HUES6 (cell line): ENCODE results near the gene NTS.

Source experiments
- H3K27ac ChIP-seq: 2 replicates; pipeline ENCODE4 v1.7.0; 2013; ENCODE audit warnings: low read depth, mild to moderate bottlenecking, low read length, inconsistent platforms
- H3K27me3 ChIP-seq: 2 replicates; pipeline ENCODE4 v1.6.1; 2013; ENCODE audit warnings: low read length; ENCODE audit not compliant: control insufficient read depth, insufficient read depth
- H3K36me3 ChIP-seq: 2 replicates; pipeline ENCODE4 v1.6.1; 2013; ENCODE audit warnings: low read length; ENCODE audit not compliant: control insufficient read depth, insufficient read depth
- H3K4me1 ChIP-seq: 2 replicates; pipeline ENCODE4 v1.6.1; 2013; ENCODE audit warnings: low read length; ENCODE audit not compliant: control insufficient read depth, insufficient read depth
- H3K4me3 ChIP-seq: 2 replicates; pipeline ENCODE4 v1.5.1; 2013; ENCODE audit warnings: low read depth, low read length
- H3K9ac ChIP-seq: one replicate; pipeline ENCODE4 v1.6.1; 2013; ENCODE audit warnings: mild to moderate bottlenecking, low read length
- H3K9me3 ChIP-seq: 2 replicates; pipeline ENCODE4 v1.6.1; 2013; ENCODE audit warnings: low read depth, low read length; ENCODE audit not compliant: control insufficient read depth, insufficient read depth

NTS gene

GRCh38 chr12:85923767-85924331 lies 49.8 kb downstream of the NTS start:
- Histone ChIP-seq H3K27me3 (no peaks in the 10 kb centered on the region), H3K27ac (peak overlapping the region; percentile 61; the same call in 1 of the 2 replicates), H3K9me3 (peaks cover 14% of the 10 kb centered on the region), H3K4me1 (peaks cover 3% of the 10 kb centered on the region; the same call in 1 of the 2 replicates), H3K4me3 (no peak overlapping the region), H3K36me3 (0 out of 2 replicates have a peak, but pooled peaks cover 4% of the 10 kb centered on the region), H3K9ac (no peak overlapping the region)

- no peak overlapping the region for H3K27ac ChIP-seq
- H3K9ac ChIP-seq: no peak overlapping the region
- 0 out of 2 replicates have a peak, but pooled peaks cover 4% of the 10 kb centered on the region for H3K36me3 ChIP-seq
- no peak overlapping the region for H3K4me3 ChIP-seq
- peaks cover 3% of the 10 kb centered on the region; the same call in 1 of the 2 replicates for H3K4me1 ChIP-seq
- peaks cover 20% of the 10 kb centered on the region for H3K9me3 ChIP-seq
- H3K27me3 ChIP-seq: no peaks in the 10 kb centered on the region
Measured at GRCh38 chr12:85927166-85927565, 53.1 kb downstream of the NTS start.
